ENCODE data around the gene OVCA2.

Gene OVCA2

GRCh38 chr17:2067608-2068024 is 25.8 kb downstream of the OVCA2 start:
- ChIA-PET POLR2A (no interaction called here), CTCF (interaction anchor here (0.6 to 2.2 kb wide), 4 partner anchors 8 to 178 kb away, joined by 3 to 11 read pairs (median 6); partner anchors contain the start of gene HIC1)
- TF ChIP-seq KLF1 (tag by site-specific recombination; IDR thresholded peaks at IDR 0.05): 0 out of 2 replicates have a peak, but pooled peaks have one; percentile 17
- TF ChIP-seq HOXA7 (CRISPR knock-in tag; IDR thresholded peaks at IDR 0.05; ENCODE audit: borderline replicate concordance): no peak
- TF ChIP-seq GLIS1 (tag by site-specific recombination; IDR thresholded peaks at IDR 0.05): peak; percentile 70
- Histone ChIP-seq H3K27ac (ENCODE audit: extremely low read depth, low read depth, low read length) (peak overlapping the region; percentile 16; the same call in 1 of the 2 replicates), H3K9me3 (ENCODE audit: control insufficient read depth, insufficient read depth, low read depth, low read length) (no peaks in the 10 kb centered on the region), H3K4me1 (ENCODE audit: control insufficient read depth, insufficient read depth, low read length) (no peaks in the 10 kb centered on the region; the same call in 1 of the 2 replicates), H3K4me3 (ENCODE audit: low read depth, low read length) (no peak overlapping the region), H3K36me3 (ENCODE audit: control insufficient read depth in 2 of 2, insufficient read depth in 1 of 2, low read length in 2 of 2) (peaks cover 0 to 82% of the 10 kb centered on the region in 2 experiments; a peak in 1 of 3 replicates)

- TF ChIP-seq ZNF513 (tag by site-specific recombination; IDR thresholded peaks at IDR 0.05) (no peak), ZBTB17 (tag by site-specific recombination; IDR thresholded peaks at IDR 0.05) (no peak), SCRT1 (tag by site-specific recombination; IDR thresholded peaks at IDR 0.05; ENCODE audit: borderline replicate concordance) (no peak), ZNF626 (tag by site-specific recombination; IDR thresholded peaks at IDR 0.05) (no peak), ZNF302 (tag by site-specific recombination; IDR thresholded peaks at IDR 0.05; ENCODE audit: low read depth) (no peak), ZNF518A (tag by site-specific recombination; conservative IDR thresholded peaks at IDR 0.05; ENCODE audit: low read depth) (no peak), ZNF837 (tag by site-specific recombination; IDR thresholded peaks at IDR 0.05) (no peak)
- POLR2A ChIA-PET: no interaction called here
- H3K9me3 ChIP-seq (ENCODE audit: control insufficient read depth, insufficient read depth, low read depth, low read length): no peaks in the 10 kb centered on the region
- CTCF ChIA-PET: interaction anchor here (0.6 to 2.2 kb wide), 4 partner anchors 13 to 177 kb away, joined by 3 to 11 read pairs (median 5); partner anchors contain the start of gene HIC1
- H3K36me3 ChIP-seq (ENCODE audit: control insufficient read depth in 2 of 2, insufficient read depth in 1 of 2, low read length in 2 of 2): peaks cover 0 to 84% of the 10 kb centered on the region in 2 experiments; a peak in 1 of 3 replicates
- H3K4me3 ChIP-seq (ENCODE audit: low read depth, low read length): no peak overlapping the region
- H3K4me1 ChIP-seq (ENCODE audit: control insufficient read depth, insufficient read depth, low read length): no peaks in the 10 kb centered on the region; the same call in 1 of the 2 replicates
- H3K27ac ChIP-seq (ENCODE audit: extremely low read depth, low read depth, low read length): no peak overlapping the region
Measured at GRCh38 chr17:2068031-2068518, 26.3 kb downstream of the OVCA2 start.

GRCh38 chr17:2068519-2069051 is 26.8 kb downstream of the OVCA2 start:
- CTCF ChIA-PET: interaction anchor here (0.6 to 2.2 kb wide), 4 partner anchors 14 to 184 kb away, joined by 3 to 11 read pairs (median 6); partner anchors contain the start of gene HIC1
- no peak overlapping the region for H3K27ac ChIP-seq (ENCODE audit: extremely low read depth, low read depth, low read length)

More at GRCh38 chr17:2068519-2069051, 26.8 kb downstream of the OVCA2 start:
- H3K9me3 ChIP-seq (ENCODE audit: control insufficient read depth, insufficient read depth, low read depth, low read length): no peaks in the 10 kb centered on the region
- POLR2A ChIA-PET: no interaction called here
- H3K4me3 ChIP-seq (ENCODE audit: low read depth, low read length): no peak overlapping the region
- peaks cover 0 to 84% of the 10 kb centered on the region in 2 experiments; a peak in 1 of 3 replicates for H3K36me3 ChIP-seq (ENCODE audit: control insufficient read depth in 2 of 2, insufficient read depth in 1 of 2, low read length in 2 of 2)
- TF ChIP-seq ZNF701 (tag by site-specific recombination; IDR thresholded peaks at IDR 0.05) (no peak), ZNF571 (tag by site-specific recombination; IDR thresholded peaks at IDR 0.05) (no peak), ZNF580 (tag by site-specific recombination; IDR thresholded peaks at IDR 0.05) (no peak), ZNF518A (tag by site-specific recombination; conservative IDR thresholded peaks at IDR 0.05; ENCODE audit: low read depth) (no peak), ZNF677 (tag by site-specific recombination; IDR thresholded peaks at IDR 0.05) (no peak), ZNF175 (tag by site-specific recombination; IDR thresholded peaks at IDR 0.05) (no peak)
- no peaks in the 10 kb centered on the region; the same call in 1 of the 2 replicates for H3K4me1 ChIP-seq (ENCODE audit: control insufficient read depth, insufficient read depth, low read length)
